ENCODE data around the gene ARHGAP26. TPM values are rescaled to one million over a fixed set of nuclear protein-coding genes. Genes with fewer than 3 reads are reported as not detected.

ARHGAP26 gene
- total RNA-seq, 1 donor from 2014 or later = 8.9 TPM

GRCh38 chr5:142938266-142938880, 168.2 kb downstream of the ARHGAP26 start:
- no peak overlapping the region for H3K4me3 Mint-ChIP-seq
- no peak overlapping the region for H3K27ac Mint-ChIP-seq
- TF ChIP-seq CTCF (IDR thresholded peaks at IDR 0.05; ENCODE audit: unreplicated experiment) = no peak
- no peaks in the 10 kb centered on the region for H3K27me3 Mint-ChIP-seq (ENCODE audit: low read depth)
- no peak for DNase-seq (ENCODE audit: low spot score in 2 of 2, unreplicated experiment in 2 of 2)
- H3K36me3 Mint-ChIP-seq = no peaks in the 10 kb centered on the region
- no peaks in the 10 kb centered on the region for H3K9me3 Mint-ChIP-seq
- peaks cover 7% of the 10 kb centered on the region for H3K4me1 Mint-ChIP-seq

- Mint-ChIP-seq H3K36me3 (no peaks in the 10 kb centered on the region), H3K4me3 (no peak overlapping the region), H3K4me1 (peaks cover 7% of the 10 kb centered on the region), H3K9me3 (no peaks in the 10 kb centered on the region), H3K27ac (no peak overlapping the region), H3K27me3 (ENCODE audit: low read depth) (no peaks in the 10 kb centered on the region)
- no peak for DNase-seq (ENCODE audit: low spot score in 2 of 2, unreplicated experiment in 2 of 2)
- no peak for TF ChIP-seq CTCF (IDR thresholded peaks at IDR 0.05; ENCODE audit: unreplicated experiment)
Measured at GRCh38 chr5:142939006-142939405, 168.8 kb downstream of the ARHGAP26 start.

- Mint-ChIP-seq H3K4me1 (peaks cover 7% of the 10 kb centered on the region), H3K9me3 (no peaks in the 10 kb centered on the region), H3K4me3 (no peak overlapping the region), H3K27ac (no peak overlapping the region), H3K36me3 (no peaks in the 10 kb centered on the region), H3K27me3 (ENCODE audit: low read depth) (no peaks in the 10 kb centered on the region)
- no peak for DNase-seq (ENCODE audit: low spot score in 2 of 2, unreplicated experiment in 2 of 2)
- TF ChIP-seq CTCF (IDR thresholded peaks at IDR 0.05; ENCODE audit: unreplicated experiment) = no peak
Measured at GRCh38 chr5:142939884-142940283, 169.7 kb downstream of the ARHGAP26 start.

- no peak overlapping the region for H3K4me3 Mint-ChIP-seq
- TF ChIP-seq CTCF (IDR thresholded peaks at IDR 0.05; ENCODE audit: unreplicated experiment) = no peak
Measured at GRCh38 chr5:142941245-142941644, 171.1 kb downstream of the ARHGAP26 start.

GRCh38 chr5:142942901-142943300, 172.7 kb downstream of the ARHGAP26 start:
- no peaks in the 10 kb centered on the region for H3K36me3 Mint-ChIP-seq
- H3K4me1 Mint-ChIP-seq = peaks cover 5% of the 10 kb centered on the region
- DNase-seq (ENCODE audit: low spot score in 2 of 2, unreplicated experiment in 2 of 2) = no peak
- no peaks in the 10 kb centered on the region for H3K27me3 Mint-ChIP-seq (ENCODE audit: low read depth)
- TF ChIP-seq CTCF (IDR thresholded peaks at IDR 0.05; ENCODE audit: unreplicated experiment) = no peak
- no peak overlapping the region for H3K4me3 Mint-ChIP-seq
- no peaks in the 10 kb centered on the region for H3K9me3 Mint-ChIP-seq
- H3K27ac Mint-ChIP-seq = no peak overlapping the region

More at GRCh38 chr5:142941245-142941644, 171.1 kb downstream of the ARHGAP26 start:
- peaks cover 7% of the 10 kb centered on the region for H3K4me1 Mint-ChIP-seq
- H3K27me3 Mint-ChIP-seq (ENCODE audit: low read depth) = no peaks in the 10 kb centered on the region
- H3K27ac Mint-ChIP-seq = no peak overlapping the region
- H3K36me3 Mint-ChIP-seq = no peaks in the 10 kb centered on the region
- H3K9me3 Mint-ChIP-seq = no peaks in the 10 kb centered on the region
- no peak for DNase-seq (ENCODE audit: low spot score in 2 of 2, unreplicated experiment in 2 of 2)

- Mint-ChIP-seq H3K9me3 (no peaks in the 10 kb centered on the region), H3K4me3 (no peak overlapping the region), H3K4me1 (no peaks in the 10 kb centered on the region), H3K27ac (no peak overlapping the region), H3K36me3 (no peaks in the 10 kb centered on the region), H3K27me3 (ENCODE audit: low read depth) (no peaks in the 10 kb centered on the region)
- no peak for TF ChIP-seq CTCF (IDR thresholded peaks at IDR 0.05; ENCODE audit: unreplicated experiment)
- DNase-seq (ENCODE audit: low spot score in 2 of 2, unreplicated experiment in 2 of 2) = no peak
Measured at GRCh38 chr5:142944140-142944539, 174.0 kb downstream of the ARHGAP26 start.

All from mesothelial cell of epicardium (in vitro differentiated cells).